CD4-positive, alpha-beta memory T cell (primary cell): ENCODE data around the gene ERC2. TPM values are rescaled to one million over a fixed set of nuclear protein-coding genes. Genes with fewer than 3 reads are reported as not detected.

Source experiments
- CTCF ChIA-PET: fragments of 350-600 bp; sonication (Branson Sonifier 250); formaldehyde crosslinking; loops from one replicate; lab custom pipeline; 2021; ENCODE audit warnings: inconsistent platforms; ENCODE audit not compliant: partially characterized antibody; lab: Charles Lee
- POLR2A ChIA-PET: fragments of 350-600 bp; sonication (Branson Sonifier 250); formaldehyde crosslinking; loops from one replicate; lab custom pipeline; 2021; ENCODE audit not compliant: partially characterized antibody; lab: Charles Lee
- DNase-seq, 5 donors: peaks; one replicate each; pipeline versions ENCODE4 v3.0.0 to v3.0.0-alpha.2; 2020 to 2022; ENCODE audit warnings: mixed read lengths in 1 of 5
- H3K27ac ChIP-seq: one replicate; pipeline ENCODE4 v1.7.0; 2013; ENCODE audit warnings: low read depth, low read length
- H3K27me3 ChIP-seq: 2 replicates; pipeline ENCODE4 v1.7.0; 2013; ENCODE audit warnings: mild to moderate bottlenecking, low read length, moderate library complexity; ENCODE audit not compliant: insufficient read depth
- H3K36me3 ChIP-seq: 2 replicates; pipeline ENCODE4 v1.7.0; 2013; ENCODE audit warnings: mild to moderate bottlenecking, low read length, moderate library complexity; ENCODE audit not compliant: insufficient read depth
- H3K4me1 ChIP-seq: 2 replicates; pipeline ENCODE4 v1.7.0; 2013; ENCODE audit warnings: mild to moderate bottlenecking, low read length, moderate library complexity; ENCODE audit not compliant: insufficient read depth
- H3K4me3 ChIP-seq, 2 donors: one replicate each; pipeline ENCODE4 v1.7.0; 2013; ENCODE audit warnings: low read length in 2 of 2, mild to moderate bottlenecking in 1 of 2
- H3K9me3 ChIP-seq, 2 donors: one replicate each; pipeline ENCODE4 v1.7.0; 2013; ENCODE audit warnings: low read length in 2 of 2, control low read depth in 1 of 2; ENCODE audit not compliant: control insufficient read depth in 1 of 2
- H3K27ac Mint-ChIP-seq, 7 donors: one replicate each; pipeline ENCODE4 v1.8.0; 2020 to 2021; ENCODE audit warnings: mixed read lengths in 7 of 7, mild to moderate bottlenecking in 6 of 7, inconsistent platforms in 3 of 7, moderate library complexity in 3 of 7
- H3K27me3 Mint-ChIP-seq, 2 donors: one replicate each; pipeline ENCODE4 v1.8.0; 2020 to 2021; ENCODE audit warnings: mixed read lengths in 2 of 2
- H3K36me3 Mint-ChIP-seq, 2 donors: one replicate each; pipeline ENCODE4 v1.8.0; 2020 to 2021; ENCODE audit warnings: mixed read lengths in 2 of 2, inconsistent platforms in 1 of 2, mild to moderate bottlenecking in 1 of 2
- H3K4me1 Mint-ChIP-seq, 4 donors: one replicate each; pipeline ENCODE4 v1.8.0; 2020 to 2021; ENCODE audit warnings: mixed read lengths in 4 of 4, mild to moderate bottlenecking in 1 of 4
- H3K4me3 Mint-ChIP-seq, 8 donors: one replicate each; pipeline ENCODE4 v1.8.0; 2020 to 2021; ENCODE audit warnings: mixed read lengths in 8 of 8, mild to moderate bottlenecking in 7 of 8, moderate library complexity in 6 of 8, inconsistent platforms in 3 of 8
- H3K9me3 Mint-ChIP-seq, 8 donors: one replicate each; pipeline ENCODE4 v1.8.0; 2020 to 2021; ENCODE audit warnings: mixed read lengths in 8 of 8, mild to moderate bottlenecking in 5 of 8, inconsistent platforms in 3 of 8, moderate library complexity in 1 of 8
- intact Hi-C: fragments of 100-400 bp; cut with micrococcal nuclease; formaldehyde crosslinking; loops from one replicate; pipeline ENCODE4 v1.15.1; 2023
- polyA plus RNA-seq, 2 donors: library from polyadenylated mRNA; unstranded; fragments of 300-500 nt; fragmentation: Illumina TruSeq; gene quantifications; one replicate each; pipeline ENCODE4 v1.2.3, GENCODE V29; 2021
- total RNA-seq, 2 experiments: library from RNA; stranded (reverse); gene quantifications; one replicate each; pipeline ENCODE4 v1.2.3, GENCODE V29; 2021

Gene ERC2
- total and polyA plus RNA-seq, 4 experiments from 2014 or later, result not detected

DNA sequence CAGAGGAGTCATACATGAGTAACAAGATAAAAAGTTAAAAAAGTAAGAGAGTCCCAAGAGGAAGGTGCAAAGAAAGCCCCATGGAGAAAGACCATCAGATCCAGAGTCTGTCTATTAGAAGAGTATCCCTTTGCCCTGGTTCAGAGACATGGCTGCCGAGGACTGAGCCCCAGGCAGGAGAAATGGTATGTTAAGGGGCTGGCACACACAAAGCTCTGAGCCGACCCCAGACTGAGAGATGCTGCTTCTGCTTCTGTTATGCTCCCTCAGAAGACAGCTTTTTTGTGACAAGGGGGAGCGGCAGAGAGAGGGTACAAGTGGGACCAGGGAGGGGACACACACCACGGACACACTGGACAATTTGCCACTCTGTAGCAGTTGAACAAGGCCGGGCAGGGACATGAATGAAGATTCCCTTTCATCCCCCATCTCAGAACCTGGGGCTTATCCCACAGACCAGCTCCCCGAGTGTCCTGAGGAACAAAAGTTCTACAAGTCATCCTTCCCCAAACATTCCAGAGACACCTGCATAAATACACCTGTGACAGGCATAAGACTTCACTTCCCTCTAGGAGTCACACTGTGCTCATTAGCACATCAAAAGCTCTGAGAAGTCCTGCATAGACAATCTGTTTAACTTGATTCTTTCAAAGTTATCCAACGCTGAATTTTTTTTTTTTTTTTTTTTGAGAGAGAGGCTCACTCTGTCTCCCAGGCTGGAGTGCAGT is 819.5 kb downstream of the ERC2 start:
- no peaks in the 10 kb centered on the region for H3K4me1 ChIP-seq
- H3K9me3 Mint-ChIP-seq, result peaks cover 0 to 12% (median 0%) of the 10 kb centered on the region in 8 donors

DNA sequence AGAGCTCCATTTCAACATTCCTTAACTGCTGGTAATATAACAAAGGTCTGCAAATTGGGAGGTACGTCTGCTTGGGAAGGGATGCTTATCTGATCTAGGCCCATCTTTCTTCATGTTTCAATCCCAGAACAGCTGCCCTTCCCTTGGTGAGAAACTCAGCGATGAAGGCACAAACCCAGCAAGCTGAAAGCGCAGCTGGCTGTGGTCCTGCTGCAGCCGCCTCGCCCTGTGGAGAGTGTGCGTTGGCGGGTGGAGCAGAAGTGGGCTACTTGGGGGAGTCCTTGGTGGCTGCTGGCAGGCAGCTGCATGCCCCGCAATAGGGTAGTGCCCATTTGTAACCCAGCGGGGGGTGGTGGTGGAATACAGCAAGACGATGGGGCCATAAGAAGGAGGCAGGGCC is 820.6 kb downstream of the ERC2 start:
- Mint-ChIP-seq H3K4me3 (no peak overlapping the region), H3K27ac (no peak overlapping the region), H3K4me1 (no peaks in the 10 kb centered on the region), H3K27me3 (no peaks in the 10 kb centered on the region), H3K36me3 (no peaks in the 10 kb centered on the region), H3K9me3 (peaks cover 0 to 12% (median 0%) of the 10 kb centered on the region in 8 donors)
- no peak for DNase-seq
- ChIA-PET CTCF (no interaction called here), POLR2A (no interaction called here)
- Histone ChIP-seq H3K27me3 (no peaks in the 10 kb centered on the region), H3K4me1 (no peaks in the 10 kb centered on the region), H3K4me3 (no peak overlapping the region), H3K36me3 (no peaks in the 10 kb centered on the region), H3K9me3 (no peaks in the 10 kb centered on the region), H3K27ac (no peak overlapping the region)
- intact Hi-C loops, result no loop called here

More for the DNA sequence above, 819.5 kb downstream of the ERC2 start:
- Mint-ChIP-seq H3K4me3 (no peak overlapping the region), H3K36me3 (no peaks in the 10 kb centered on the region), H3K27me3 (no peaks in the 10 kb centered on the region), H3K27ac (no peak overlapping the region), H3K4me1 (no peaks in the 10 kb centered on the region)
- H3K27me3 ChIP-seq, result no peaks in the 10 kb centered on the region
- CTCF ChIA-PET, result no interaction called here
- POLR2A ChIA-PET, result no interaction called here
- no peak overlapping the region for H3K27ac ChIP-seq
- H3K4me3 ChIP-seq, result no peak overlapping the region
- intact Hi-C loops, result no loop called here
- H3K9me3 ChIP-seq, result no peaks in the 10 kb centered on the region
- no peak for DNase-seq
- H3K36me3 ChIP-seq, result no peaks in the 10 kb centered on the region

DNA sequence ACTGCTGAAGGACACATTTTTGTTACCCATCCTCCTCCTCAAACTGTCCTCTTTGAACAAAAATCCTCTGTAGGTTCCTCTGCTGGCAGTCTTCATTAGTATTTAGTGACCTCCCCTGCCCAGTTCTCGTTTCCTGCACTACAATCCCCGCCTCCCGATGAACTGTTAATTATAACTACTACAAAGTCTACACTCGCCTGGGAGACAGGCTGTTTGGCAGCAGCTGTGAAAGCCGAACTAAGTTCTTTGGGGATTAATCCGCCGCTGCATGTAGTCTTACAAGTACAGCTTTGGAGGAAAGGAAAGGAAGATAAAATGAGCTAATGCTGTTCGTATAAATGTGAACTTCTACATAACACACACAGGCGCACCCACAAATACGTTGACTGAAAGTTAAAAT is 821.2 kb downstream of the ERC2 start:
- Mint-ChIP-seq H3K36me3 (no peaks in the 10 kb centered on the region), H3K4me1 (no peaks in the 10 kb centered on the region), H3K9me3 (peaks cover 0 to 12% (median 0%) of the 10 kb centered on the region in 8 donors), H3K27me3 (no peaks in the 10 kb centered on the region), H3K4me3 (no peak overlapping the region), H3K27ac (no peak overlapping the region)
- Histone ChIP-seq H3K4me1 (no peaks in the 10 kb centered on the region), H3K4me3 (no peak overlapping the region), H3K9me3 (no peaks in the 10 kb centered on the region), H3K36me3 (no peaks in the 10 kb centered on the region), H3K27ac (no peak overlapping the region), H3K27me3 (no peaks in the 10 kb centered on the region)
- intact Hi-C loops, result no loop called here
- DNase-seq, result no peak
- POLR2A ChIA-PET, result no interaction called here
- CTCF ChIA-PET, result no interaction called here

DNA sequence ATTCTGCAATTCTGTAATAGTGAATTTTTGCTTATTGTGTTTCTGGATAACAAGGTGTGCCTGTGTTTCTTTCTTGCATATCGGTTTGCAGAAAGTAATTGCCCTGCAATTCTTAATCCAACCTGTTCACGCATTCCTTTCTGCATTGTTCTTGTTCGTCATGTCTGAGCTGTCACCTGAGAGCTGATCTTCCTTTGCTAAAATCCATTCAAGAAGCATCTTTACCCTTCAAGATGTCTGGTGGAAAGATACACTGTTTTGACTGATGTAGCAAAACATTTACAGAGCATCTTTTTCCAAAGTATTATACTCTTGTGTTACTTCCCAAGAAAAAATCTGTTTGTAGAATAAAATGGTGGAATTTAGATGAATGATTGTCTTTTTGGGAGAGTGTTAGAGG is 822.1 kb downstream of the ERC2 start:
- Mint-ChIP-seq H3K4me3 (no peak overlapping the region), H3K27ac (no peak overlapping the region), H3K27me3 (no peaks in the 10 kb centered on the region), H3K9me3 (peaks cover 0 to 12% (median 0%) of the 10 kb centered on the region in 8 donors), H3K36me3 (no peaks in the 10 kb centered on the region), H3K4me1 (no peaks in the 10 kb centered on the region)
- no peak overlapping the region for H3K4me3 ChIP-seq
- no peaks in the 10 kb centered on the region for H3K4me1 ChIP-seq
- POLR2A ChIA-PET, result no interaction called here
- H3K36me3 ChIP-seq, result no peaks in the 10 kb centered on the region
- intact Hi-C loops, result no loop called here
- H3K27me3 ChIP-seq, result no peaks in the 10 kb centered on the region
- H3K9me3 ChIP-seq, result no peaks in the 10 kb centered on the region
- no peak overlapping the region for H3K27ac ChIP-seq
- no peak for DNase-seq
- CTCF ChIA-PET, result no interaction called here

DNA sequence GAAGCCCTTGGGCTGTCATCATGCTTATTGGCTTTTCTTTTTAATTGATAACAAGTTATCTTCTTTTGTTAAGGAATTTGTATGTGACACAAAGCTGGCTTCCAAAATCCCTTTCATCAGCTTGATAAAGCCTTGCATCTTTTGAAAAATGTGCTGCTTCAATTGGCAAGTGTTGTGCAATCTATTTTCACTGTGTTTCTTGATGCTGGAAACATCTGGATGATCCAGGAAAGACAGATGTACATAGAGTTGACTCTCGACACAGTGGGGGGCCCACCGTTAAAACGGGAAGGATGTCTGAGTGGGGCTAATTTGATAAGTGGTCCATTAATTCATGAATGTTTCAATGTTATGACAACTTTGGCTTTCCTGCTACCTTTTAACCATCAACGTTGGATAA is 822.8 kb downstream of the ERC2 start:
- DNase-seq, result no peak
- H3K27ac ChIP-seq, result no peak overlapping the region
- no peaks in the 10 kb centered on the region for H3K9me3 ChIP-seq
- no peak overlapping the region for H3K4me3 Mint-ChIP-seq
- ChIA-PET CTCF (no interaction called here), POLR2A (no interaction called here)
- H3K9me3 Mint-ChIP-seq, result peaks cover 0 to 14% (median 0%) of the 10 kb centered on the region in 8 donors
- intact Hi-C loops, result no loop called here
- H3K4me3 ChIP-seq, result no peak overlapping the region
- no peaks in the 10 kb centered on the region for H3K4me1 Mint-ChIP-seq
- H3K36me3 Mint-ChIP-seq, result no peaks in the 10 kb centered on the region
- no peak overlapping the region for H3K27ac Mint-ChIP-seq
- no peaks in the 10 kb centered on the region for H3K27me3 Mint-ChIP-seq
- H3K4me1 ChIP-seq, result no peaks in the 10 kb centered on the region
- no peaks in the 10 kb centered on the region for H3K27me3 ChIP-seq
- H3K36me3 ChIP-seq, result no peaks in the 10 kb centered on the region

DNA sequence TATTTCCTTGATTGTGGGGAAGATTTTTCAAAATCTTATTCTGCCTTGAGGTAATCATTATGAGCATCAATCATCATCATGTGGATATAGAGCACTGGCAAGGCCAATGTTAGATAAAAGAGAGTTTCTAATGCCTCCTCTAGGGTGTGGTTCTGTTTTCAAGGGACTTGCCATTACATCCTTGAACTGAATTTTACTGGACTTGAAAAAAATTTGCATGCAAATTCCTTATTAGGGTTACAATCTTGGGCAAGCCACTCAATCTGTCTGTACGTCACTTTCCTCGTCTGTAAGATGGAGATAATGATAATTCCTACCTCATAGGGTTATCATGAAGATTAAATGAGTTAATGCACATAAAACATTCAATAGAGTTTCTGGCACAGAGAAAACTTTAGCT is 825.0 kb downstream of the ERC2 start:
- ChIA-PET POLR2A (no interaction called here), CTCF (no interaction called here)
- Histone ChIP-seq H3K4me1 (no peaks in the 10 kb centered on the region), H3K36me3 (no peaks in the 10 kb centered on the region), H3K4me3 (no peak overlapping the region), H3K9me3 (no peaks in the 10 kb centered on the region), H3K27ac (no peak overlapping the region), H3K27me3 (no peaks in the 10 kb centered on the region)
- H3K27me3 Mint-ChIP-seq, result no peaks in the 10 kb centered on the region
- intact Hi-C loops, result no loop called here
- H3K36me3 Mint-ChIP-seq, result no peaks in the 10 kb centered on the region
- H3K9me3 Mint-ChIP-seq, result peaks cover 0 to 11% (median 0%) of the 10 kb centered on the region in 8 donors
- H3K4me1 Mint-ChIP-seq, result no peaks in the 10 kb centered on the region
- no peak overlapping the region for H3K4me3 Mint-ChIP-seq
- H3K27ac Mint-ChIP-seq, result no peak overlapping the region
- DNase-seq, result no peak

DNA sequence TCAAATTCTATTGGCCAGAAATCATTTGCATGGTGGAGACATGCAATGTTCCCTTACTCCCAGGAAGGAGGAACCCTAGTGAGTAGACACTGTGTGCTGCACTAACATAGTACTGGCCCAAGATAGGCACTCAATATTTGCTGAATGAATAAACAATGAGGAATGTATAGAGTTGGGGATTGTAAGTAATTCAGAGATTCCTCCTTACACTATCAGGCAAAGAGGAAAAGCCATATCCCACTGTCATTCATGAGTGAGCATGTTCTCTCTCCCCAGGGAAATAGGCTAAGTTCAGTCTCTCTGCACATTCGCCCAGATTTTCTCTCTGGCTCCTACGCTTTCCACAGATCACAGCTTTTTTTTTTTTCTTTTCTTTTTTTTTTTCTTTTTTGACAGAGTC is 826.3 kb downstream of the ERC2 start:
- intact Hi-C loops, result no loop called here
- H3K4me3 Mint-ChIP-seq, result no peak overlapping the region
- no peaks in the 10 kb centered on the region for H3K36me3 Mint-ChIP-seq
- H3K27ac Mint-ChIP-seq, result no peak overlapping the region
- peaks cover 0 to 6% (median 0%) of the 10 kb centered on the region in 8 donors for H3K9me3 Mint-ChIP-seq
- no peaks in the 10 kb centered on the region for H3K27me3 Mint-ChIP-seq
- H3K4me1 ChIP-seq, result no peaks in the 10 kb centered on the region
- H3K4me1 Mint-ChIP-seq, result no peaks in the 10 kb centered on the region
- DNase-seq, result no peak
- CTCF ChIA-PET, result no interaction called here
- H3K27ac ChIP-seq, result no peak overlapping the region
- H3K4me3 ChIP-seq, result no peak overlapping the region
- POLR2A ChIA-PET, result no interaction called here
- no peaks in the 10 kb centered on the region for H3K9me3 ChIP-seq
- no peaks in the 10 kb centered on the region for H3K36me3 ChIP-seq
- no peaks in the 10 kb centered on the region for H3K27me3 ChIP-seq
